Activated CD4-positive, alpha-beta T cell treated with anti-CD3 and anti-CD28 coated beads for 48 hours (primary cell): ENCODE data around the gene CA6.
"Not testable (repeated sequence)": the region's sequence is repeated elsewhere in the genome, so short reads cannot be mapped to it uniquely, and the experiment has no call there.

ENCODE experiments used
- DNase-seq: peaks from one replicate; pipeline ENCODE4 v3.0.0-alpha.2; 2020

CA6 gene

DNA sequence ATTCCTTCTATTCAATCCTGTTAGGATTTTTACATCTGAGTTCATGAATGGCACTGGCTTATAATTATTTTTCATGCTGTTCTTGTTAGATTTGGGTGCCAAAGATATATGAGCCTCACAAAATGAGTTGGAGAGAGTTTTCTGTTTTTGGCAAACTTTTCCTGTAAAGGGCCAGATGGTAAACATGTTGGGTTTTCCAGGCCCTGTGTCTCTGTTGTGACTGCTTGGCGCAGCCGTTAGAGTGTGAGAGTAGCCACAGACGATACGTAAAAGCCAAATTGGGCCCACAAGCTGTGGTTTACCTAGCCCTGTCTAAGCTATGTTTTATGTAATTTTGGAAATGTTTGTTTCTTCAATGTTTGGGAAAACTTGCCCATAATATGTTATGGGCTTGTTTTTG is 15.6 kb upstream of the CA6 start:
- DNase-seq = no peak

DNA sequence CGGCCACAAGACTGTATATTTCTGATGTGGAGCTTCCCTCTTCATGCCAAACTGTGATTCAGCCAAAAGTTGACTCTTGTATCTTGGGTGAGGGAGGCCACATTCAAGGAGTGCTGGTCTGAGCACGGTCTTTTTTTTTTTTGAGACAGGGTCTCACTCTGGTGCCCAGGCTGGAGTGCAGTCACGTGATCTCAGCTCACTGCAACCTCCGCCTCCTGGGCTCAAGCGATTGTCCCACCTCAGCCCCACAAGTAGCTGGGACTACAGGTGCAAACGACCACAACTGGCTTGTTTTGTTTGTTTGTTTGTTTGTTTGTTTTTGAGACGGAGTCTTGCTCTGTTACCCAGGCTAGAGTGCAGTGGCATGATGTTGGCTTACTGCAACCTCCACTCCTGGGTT is 8.6 kb upstream of the CA6 start:
- DNase-seq = not testable (repeated sequence)

DNA sequence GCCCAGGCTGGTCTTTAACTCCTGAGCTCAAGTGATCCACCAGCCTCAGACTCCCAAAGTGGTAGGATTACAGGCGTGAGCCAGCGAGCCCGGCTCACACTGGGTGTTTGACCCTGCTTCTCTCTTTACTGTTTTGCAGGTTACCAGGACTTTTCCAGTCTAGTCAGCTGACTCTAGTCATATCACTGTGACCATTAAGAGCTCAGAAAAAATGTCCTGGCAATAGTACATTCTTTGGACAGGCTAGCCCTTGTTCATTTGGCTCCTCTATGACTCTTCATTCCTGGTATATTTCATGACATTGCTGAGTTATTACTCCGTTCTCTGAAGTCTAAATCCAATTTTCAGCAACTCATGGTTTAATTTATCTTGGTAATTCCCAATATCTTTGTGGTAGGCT is 8.0 kb upstream of the CA6 start:
- DNase-seq = no peak

DNA sequence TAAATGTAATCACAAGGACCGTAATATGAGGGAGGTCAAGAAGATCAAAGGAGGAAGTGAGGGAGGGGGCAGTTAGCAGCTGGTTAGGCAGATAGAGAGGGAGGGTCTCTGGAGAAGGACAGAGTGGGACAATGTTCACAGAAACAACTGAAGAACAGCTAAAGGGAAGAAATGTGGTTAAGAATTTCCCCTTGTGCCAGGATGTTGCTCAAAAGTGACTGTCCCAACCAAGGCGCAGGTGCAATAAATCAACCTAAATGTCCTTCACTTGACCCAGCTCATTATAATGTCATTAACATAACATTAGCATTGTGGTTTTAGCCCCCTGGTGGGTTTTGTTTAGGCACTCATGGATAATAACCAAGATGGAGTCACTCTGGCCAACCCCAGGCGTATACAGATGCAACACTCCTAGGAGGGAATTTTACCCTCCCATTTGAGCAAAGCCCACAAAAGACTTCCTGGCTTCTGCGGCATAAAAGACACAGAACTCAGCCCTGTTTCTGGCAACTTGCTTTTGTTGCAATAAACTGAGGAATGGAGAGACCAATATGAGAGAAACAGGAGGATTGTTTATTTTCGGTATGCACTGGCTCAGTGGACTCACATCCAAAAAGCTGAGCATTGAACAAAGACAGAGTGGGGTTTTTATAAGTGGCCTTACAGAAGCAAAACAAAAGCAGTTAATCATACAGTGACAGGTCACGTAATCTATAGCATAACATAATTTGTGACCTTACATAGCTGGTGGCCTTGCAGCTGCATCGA is 7.3 kb upstream of the CA6 start:
- DNase-seq = no peak

DNA sequence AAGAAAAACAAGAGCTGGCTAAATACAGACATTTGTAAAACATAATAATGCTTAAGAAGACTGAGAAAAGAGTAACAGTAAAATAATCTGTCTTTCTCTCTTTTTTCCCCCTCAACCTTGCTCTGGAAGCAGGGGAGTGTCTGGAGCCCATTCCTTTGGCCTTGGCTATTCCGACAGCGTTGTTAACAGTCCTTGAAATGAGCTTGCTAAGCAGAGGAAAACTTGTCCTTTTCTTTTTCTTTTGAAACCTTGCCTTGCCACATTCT is 6.7 kb upstream of the CA6 start:
- no peak for DNase-seq

DNA sequence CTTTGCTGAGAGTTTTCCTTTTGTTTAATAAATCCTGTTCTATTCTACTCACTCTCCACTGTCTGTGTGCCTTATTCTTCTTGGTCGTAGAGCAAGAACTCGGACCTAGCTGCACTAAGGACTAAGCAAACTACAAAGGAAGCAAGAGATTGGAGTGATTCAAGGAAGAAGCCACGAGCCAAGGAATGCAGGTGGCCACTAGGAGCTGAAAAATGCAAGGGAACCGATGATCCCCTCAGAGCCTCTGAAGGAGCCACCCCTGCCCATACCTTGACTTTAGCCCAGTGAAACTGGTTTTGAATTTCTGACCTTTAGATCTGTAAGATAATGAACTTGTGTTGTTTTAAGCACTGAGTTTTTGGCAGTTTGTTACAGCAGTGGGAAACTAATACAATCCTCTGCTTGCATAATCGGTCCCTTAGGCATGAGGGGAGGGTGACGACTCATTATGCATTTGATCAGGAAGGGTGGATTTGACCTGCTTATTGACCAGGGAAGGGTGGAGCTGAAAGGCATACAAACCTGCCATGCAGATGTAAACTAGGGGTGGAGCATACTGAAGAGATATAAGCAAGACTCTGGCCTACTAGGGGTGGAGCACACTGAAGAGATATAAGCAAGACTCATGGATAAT is 6.2 kb upstream of the CA6 start:
- no peak for DNase-seq

DNA sequence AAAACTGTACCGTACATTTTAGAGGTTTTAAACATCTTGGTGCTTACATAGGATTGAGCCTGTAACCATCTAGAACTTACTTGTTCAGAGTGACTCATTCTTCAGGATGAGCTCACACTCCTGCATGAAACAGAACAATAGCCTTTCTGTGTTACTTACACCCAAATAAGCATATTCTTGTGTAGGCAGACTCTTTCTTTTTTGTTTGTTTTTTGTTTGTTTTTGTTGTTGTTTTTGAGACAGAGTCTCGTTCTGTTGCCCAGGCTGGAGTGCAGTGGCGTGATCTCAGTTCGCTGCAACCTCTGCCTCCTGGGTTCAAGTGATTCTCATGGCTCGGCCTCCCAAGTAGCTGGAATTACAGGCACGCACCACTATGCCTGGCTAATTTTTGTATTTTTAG is 3.8 kb upstream of the CA6 start:
- no peak for DNase-seq

DNA sequence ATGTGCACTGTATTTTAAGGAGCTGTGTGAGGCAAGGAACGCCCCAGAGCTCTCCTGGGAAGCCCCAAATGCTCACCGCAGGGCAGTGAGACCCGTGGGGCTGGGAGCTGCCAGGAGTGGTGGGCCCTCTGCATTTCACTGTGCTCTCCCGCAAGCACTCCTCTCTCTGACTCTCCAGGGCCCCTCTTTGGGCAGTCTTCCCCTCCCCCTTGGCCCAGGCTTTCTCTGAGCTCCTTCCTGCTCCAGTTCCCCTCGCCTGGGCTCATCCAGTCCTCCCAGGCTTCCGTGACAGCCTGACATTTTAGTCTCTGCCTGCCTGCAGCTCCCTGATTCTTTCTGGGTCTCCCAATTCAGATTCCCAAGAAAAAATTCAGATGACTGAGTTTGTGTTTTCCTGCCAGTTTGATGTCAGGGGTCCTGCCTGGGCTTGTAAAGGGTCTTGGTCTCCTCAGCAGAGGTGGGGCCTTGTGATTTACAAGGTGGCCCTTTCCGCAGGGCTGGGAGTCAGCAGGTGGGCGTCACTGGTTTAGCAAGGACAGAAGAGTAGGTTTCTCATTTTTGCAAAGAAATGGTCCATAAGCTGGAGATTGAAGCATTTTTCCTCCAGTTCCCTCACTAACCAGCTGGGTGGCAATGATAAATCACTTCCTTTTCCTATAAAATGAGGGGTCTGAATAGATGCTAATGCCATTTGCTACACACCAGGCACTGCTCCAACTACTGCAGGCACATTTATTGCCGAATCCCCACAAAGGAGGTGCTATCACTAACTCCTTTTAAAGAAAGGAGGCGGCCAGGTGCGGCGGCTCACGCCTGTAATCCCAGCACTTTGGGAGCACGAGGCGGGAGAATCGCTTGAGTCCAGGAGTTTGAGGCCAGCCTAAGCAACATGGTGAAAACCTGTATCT is 1.9 kb upstream of the CA6 start:
- no peak for DNase-seq

DNA sequence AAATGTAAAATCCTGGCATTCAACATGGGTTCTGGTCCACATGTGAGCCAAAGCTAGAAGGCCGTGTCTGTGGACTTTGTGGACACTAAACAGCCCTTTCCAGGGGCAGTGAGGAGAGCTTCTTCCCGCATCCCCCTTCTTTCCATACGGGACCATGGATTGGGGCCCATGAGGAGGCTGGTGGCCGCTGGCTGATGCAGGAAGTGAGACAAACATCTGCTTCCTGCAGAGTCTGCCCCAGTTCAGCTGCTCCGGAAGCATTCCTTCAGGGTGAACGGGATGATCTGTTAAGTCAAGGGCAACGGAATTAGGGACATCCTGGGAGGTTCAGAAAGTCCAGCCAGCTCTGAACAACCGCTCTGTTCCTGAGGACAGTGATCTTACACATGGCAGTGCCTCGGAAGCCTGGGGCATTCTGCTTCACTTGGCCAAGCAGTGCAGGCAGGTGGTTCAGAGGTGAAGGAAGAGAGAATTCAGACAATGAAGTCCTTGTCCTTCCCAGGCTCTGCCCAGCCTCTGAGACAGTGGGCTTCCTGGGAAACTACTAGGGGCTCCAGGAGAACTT is 1.5 kb downstream of the CA6 start:
- DNase-seq = peak; percentile 42

DNA sequence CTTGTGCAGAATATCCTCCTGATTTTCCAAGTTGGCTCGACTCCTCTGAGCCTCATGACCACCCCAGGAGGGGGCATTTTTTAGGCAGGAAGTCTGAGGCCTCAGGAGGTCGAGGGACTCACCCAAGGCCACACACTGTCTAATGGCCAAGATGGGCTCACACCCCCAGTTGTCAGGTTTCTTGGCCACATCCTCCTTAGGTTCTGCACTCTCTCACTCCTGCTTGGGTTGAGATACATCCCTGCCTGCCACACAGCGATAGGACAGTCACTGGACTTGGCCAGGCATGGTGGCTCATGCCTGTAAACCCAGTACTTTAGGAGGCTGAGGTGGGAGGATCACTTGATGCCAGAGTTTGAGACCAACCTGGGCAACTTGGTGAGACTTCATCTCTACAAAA is 4.6 kb downstream of the CA6 start:
- no peak for DNase-seq

DNA sequence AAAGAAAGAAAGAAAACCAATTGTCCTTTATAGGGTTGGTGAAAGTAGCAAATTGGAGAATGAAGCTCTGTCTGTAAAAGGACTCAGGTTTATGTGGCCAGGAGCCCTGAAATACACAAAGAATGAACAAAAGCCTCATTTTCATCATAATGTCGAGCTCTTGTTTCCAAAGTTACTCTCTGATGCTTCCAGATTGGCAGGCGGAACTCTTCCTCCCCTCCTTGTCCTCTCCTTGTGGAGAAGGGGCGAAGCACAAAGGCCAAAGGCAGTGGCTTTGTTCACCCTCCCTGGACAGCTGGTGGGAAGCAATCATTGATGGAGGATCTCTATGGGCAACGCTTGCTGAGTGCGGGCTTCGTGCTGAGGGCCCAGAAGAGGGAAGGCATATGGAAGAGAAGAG is 5.6 kb downstream of the CA6 start:
- no peak for DNase-seq

DNA sequence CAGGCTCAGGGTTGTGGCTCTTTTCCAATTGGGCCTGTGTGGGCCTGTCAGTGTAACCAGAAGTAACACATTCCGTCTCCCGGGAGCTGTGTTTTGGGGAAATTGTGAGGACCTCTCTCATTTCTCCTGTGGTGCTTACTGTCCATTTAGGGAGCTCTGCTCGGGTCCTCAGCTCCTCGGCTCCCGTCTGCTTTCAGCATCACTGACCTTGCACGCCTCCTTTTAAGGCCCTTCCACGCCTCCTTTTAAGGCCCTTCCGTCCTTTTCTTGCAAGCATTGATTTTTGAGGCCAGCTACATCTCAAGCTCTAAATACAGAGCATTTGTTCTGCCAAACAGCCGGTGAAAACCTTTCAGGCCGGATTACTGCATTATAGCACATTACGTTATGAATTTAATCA is 9.7 kb downstream of the CA6 start:
- DNase-seq = no peak

DNA sequence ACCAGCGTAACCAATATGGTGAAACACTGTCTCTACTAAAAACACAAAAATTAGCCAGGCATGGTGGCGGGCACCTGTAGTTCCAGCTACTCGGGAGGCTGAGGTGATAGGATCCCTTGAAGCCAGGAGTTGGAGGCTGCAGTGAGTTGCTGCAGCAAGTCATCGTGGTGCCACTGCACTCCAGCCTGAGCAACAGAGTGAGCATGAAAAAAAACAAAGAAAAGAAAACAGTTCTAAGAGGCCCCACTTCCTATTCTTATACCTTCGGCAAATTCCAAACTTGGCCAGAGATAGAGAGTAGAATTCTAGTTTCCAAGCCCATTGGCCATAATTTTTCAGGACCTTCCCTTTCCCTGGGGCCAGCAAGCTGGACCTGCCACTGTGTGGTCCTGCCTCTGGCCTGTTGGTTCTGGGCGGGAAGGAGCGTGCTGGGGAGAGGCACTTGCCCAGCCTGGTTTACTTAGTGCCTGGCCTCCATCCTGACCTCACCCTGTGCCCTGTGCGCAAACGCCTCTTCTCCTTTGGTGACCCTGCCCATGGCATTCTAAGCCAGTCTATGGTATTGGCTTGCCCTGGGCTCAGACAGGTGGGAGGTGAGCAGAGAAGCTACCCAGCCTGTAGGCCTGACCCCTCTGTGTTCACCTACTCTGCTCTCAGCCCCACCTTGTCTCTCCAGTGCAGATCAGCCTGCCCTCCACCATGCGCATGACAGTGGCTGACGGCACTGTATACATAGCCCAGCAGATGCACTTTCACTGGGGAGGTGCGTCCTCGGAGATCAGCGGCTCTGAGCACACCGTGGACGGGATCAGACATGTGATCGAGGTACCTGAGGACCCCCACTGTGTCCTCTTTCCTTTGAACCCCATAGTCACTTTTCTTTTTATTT is 11.0 kb downstream of the CA6 start:
- DNase-seq = no peak

DNA sequence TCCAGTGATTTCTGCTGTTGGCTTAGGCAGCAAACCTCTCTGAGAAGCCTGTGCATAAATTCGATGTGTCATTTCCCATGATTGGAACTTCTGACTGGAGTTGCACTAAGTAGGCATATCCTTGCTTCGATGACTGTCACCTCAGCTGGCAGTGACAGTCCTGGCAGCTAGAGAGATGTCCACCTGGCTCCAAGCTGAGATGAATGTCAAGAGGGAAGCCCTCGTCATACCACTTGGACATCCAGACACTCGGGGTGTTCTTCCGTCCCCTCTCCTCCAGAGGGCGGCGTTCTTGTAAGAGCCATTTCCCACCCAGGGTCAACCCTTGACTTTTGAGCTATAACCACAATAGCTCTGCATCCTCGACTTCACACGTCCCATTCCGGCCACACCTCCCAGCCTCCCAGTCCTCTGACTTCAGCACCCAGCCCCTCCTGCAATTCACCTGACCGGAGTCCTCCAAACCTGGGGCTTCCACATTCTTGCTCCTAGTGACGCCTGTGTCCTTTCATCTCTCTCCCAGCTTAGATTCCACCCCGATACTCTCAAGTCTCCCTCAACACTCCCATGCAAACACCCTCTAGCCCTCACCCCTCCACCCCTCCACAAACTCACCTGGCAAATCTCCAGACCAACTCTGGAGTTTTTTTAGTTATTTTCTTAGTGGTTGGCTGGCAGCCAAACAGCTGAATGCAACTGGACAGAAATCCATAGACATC is 17.3 kb downstream of the CA6 start:
- peak; percentile 74 for DNase-seq

DNA sequence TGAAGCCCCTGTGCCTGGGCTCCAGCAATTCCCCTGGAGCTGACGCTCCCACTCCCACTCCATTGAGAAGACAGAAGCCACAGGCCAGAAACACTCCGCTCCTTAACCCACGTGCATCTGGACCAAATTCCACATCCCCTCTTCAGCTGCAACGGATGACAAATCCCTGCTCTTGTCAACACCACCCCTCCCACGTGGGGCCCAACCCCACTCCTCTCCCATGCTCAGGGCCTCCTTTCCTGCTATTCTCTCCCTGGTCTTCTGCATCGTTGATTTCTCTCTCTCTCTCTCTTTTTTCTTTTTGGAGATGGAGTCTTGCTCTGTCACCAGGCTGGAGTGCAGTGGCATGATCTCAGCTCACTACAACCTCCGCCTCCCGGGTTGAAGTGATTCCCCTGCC is 18.3 kb downstream of the CA6 start:
- DNase-seq = no peak

DNA sequence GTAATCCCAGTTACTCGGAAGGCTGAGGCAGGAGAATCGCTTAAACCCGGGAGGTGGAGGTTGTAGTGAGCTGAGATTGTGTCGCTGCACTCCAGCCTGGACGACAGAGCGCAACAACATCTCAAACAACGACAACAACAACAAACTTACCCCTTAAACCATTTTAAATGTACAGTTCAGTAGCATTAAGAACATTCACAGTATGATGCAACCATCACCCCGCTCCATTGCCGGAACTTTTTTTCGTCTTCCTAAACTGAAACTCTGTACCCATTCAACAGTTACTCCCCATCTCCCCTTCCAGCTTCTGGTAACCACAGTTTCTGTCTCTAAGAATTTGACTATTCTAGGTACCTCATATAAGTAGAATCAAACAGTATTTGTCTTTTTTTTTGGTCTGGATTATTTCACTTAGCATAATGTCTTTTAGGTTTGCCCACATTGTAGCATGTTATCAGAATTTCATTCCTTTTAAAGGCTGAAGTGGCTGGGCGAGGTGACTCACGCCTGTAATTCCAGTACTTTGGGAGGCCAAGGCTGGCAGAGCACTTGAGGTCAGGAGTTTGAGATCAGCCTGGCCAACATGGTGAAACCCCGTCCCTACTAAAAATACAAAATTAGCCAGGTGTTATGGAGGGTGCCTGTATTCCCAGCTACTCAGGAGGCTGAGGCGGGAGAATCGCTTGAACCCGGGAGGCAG is 19.6 kb downstream of the CA6 start:
- DNase-seq = no peak

DNA sequence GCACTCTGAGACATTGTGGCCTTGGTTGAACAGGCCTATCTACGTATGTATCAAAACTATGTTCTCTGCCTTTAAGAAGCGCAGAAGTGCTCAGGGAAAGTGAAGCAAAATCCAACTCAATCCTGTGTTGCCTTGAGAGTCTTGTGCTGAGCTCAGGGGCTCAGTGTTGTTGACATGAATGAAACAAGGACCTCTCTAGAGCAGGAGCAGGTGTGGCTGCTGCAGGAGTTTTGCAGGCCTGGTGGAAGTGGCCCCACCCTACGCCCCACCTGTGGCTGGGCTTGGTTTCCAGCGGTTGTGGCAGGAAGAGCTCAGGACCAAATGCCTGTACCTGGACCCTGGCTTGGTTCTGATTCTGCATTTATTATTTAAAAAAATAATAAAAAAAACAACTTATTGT is 20.9 kb downstream of the CA6 start:
- DNase-seq = no peak

DNA sequence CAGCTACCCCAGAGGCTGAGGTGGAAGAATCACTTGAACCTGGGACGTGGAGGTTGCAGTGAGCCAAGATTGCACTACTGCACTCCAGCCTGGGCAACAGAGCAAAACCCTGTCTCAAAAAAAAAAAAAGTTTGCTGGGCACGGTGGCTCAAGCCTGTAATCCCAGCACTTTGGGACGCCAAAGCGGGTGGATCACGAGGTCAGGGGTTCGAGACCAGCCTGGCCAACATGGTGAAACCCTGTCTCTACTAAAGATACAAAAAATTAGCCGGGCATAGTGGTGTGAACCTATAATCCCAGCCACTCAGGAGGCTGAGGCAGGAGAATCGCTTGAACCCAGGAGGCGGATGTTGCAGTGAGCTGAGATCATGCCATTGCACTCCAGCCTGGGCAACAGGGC is 23.2 kb downstream of the CA6 start:
- not testable (repeated sequence) for DNase-seq

DNA sequence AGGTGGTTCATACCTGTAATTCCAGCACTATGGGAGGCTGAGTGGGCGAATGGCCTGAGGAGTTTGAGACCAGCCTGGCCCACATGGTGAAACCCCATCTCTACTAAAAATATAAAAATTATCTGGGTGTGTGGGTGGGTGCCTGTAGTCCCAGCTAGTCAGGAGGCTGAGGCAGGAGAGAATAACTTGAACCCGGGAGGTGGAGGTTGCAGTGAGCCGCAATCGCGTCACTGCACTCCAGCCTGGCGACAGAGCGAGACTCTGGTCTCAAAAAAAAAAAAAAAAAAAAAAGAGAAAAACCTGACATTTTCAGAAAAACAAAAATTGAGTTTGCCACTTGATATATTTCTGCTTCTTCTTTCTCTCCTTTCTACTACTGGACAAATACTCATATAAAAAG is 24.3 kb downstream of the CA6 start:
- DNase-seq = peak; percentile 33

DNA sequence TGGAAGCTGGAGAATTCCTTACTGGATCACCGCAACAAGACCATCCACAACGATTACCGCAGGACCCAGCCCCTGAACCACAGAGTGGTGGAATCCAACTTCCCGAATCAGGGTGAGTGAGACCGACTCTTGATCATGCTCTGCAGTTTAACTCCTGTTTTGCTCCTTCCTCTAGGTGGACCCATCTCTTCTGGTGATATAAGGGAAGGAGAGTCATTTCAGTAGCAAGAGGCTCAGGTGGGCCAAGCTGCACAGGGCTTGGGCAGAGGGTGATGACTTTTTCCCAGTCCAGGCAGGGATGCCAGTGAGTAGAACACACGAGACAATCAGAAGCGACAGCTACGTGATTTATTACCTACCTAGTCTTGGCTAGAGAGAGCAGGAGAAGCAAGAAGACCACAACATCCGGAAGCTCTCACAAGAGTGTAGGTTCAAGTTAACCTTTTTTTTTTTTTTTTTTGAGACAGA is 25.2 kb downstream of the CA6 start:
- DNase-seq = peak; percentile 65

DNA sequence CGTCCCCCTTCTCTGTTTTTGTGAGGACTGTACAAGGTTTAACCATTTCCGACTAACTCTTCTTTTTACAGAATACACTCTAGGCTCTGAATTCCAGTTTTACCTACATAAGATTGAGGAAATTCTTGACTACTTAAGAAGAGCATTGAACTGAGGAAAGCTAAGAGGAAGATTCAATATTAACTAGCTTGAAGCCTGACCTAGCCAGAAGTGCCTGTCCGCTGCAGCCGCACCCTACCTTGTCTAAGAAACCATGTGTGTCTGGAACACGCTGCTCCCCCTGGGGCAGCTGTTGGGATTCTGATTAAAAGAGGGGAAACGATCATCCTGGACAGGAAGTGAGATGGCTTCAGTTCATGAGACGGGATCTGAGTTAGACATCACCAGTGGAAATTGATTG is 28.9 kb downstream of the CA6 start:
- DNase-seq = no peak
